ENCODE measurements around the gene ZNF827.

ZNF827 gene

DNA sequence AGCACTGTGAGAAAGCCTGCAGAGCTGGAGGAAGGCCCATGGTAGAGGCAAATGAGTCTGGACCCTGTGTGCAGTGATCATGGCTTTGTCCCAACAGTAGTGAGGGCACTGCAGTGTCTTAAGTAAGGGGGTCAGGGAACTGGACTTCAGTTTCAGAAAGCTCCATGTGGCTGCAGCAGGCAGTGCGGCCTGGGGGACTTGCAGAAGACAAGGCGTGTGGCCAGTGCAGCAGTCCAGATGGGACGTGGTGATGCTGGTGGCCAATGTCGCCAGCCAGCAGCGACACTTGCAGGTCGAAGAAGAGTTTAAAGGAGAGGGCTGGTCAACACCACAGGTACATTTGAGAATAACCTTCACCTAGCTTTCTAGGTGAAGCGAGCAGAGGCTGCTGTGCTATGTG, 113.4 kb downstream of the ZNF827 start:
- Histone ChIP-seq H3K4me1 (ENCODE audit: control insufficient read depth, low read length) (peaks cover 9% of the 10 kb centered on the region), H3K27me3 (ENCODE audit: control insufficient read depth, low read length) (no peaks in the 10 kb centered on the region), H3K9me3 (ENCODE audit: control insufficient read depth, insufficient read depth, low read length) (no peaks in the 10 kb centered on the region), H3K9me2 (replicated peaks; ENCODE audit: control insufficient read depth, low read length) (no peaks in the 10 kb centered on the region), H3K4me3 (ENCODE audit: low read length) (no peak overlapping the region), H3K79me2 (ENCODE audit: control insufficient read depth, low read length) (no peaks in the 10 kb centered on the region), H3K4me2 (ENCODE audit: low read length) (no peak overlapping the region), H4K20me1 (ENCODE audit: control insufficient read depth, insufficient read depth, low read depth, low read length) (no peaks in the 10 kb centered on the region), H3K27ac (ENCODE audit: low read depth, low read length) (no peak overlapping the region), H3K36me3 (ENCODE audit: control insufficient read depth, low read length) (peaks cover 71% of the 10 kb centered on the region), H3F3A (ENCODE audit: control insufficient read depth, insufficient read depth) (no peaks in the 10 kb centered on the region)
- TF ChIP-seq, protein P1, sequence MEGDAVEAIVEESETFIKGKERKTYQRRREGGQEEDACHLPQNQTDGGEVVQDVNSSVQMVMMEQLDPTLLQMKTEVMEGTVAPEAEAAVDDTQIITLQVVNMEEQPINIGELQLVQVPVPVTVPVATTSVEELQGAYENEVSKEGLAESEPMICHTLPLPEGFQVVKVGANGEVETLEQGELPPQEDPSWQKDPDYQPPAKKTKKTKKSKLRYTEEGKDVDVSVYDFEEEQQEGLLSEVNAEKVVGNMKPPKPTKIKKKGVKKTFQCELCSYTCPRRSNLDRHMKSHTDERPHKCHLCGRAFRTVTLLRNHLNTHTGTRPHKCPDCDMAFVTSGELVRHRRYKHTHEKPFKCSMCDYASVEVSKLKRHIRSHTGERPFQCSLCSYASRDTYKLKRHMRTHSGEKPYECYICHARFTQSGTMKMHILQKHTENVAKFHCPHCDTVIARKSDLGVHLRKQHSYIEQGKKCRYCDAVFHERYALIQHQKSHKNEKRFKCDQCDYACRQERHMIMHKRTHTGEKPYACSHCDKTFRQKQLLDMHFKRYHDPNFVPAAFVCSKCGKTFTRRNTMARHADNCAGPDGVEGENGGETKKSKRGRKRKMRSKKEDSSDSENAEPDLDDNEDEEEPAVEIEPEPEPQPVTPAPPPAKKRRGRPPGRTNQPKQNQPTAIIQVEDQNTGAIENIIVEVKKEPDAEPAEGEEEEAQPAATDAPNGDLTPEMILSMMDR (IDR thresholded peaks at IDR 0.05; ENCODE audit: low read depth, low read length, poor library complexity, severe bottlenecking) = no peak
- no peak for TF ChIP-seq EZH2phosphoT487 (IDR thresholded peaks at IDR 0.05; ENCODE audit: borderline replicate concordance, low read length)

DNA sequence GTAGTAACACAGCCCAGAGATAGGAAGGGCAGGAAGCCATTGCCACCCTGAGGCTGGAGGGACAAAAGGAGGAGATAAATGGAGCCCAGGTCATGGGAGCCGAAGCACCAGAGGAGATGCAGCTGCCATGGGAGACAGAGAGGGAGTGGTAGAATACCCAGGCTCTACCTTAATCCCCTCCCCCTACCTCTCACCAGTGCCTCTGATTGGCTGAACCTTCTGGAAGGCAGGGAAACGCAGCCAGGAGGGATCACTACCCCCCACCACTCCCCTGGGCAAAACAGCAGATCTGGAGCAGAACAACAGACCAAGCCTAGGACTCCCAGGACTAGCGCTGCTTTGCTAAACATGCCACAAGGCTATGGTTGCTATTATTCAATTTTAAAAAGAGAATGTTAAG, 114.2 kb downstream of the ZNF827 start:
- no peaks in the 10 kb centered on the region for H3K27me3 ChIP-seq (ENCODE audit: control insufficient read depth, low read length)
- H4K20me1 ChIP-seq (ENCODE audit: control insufficient read depth, insufficient read depth, low read depth, low read length) = no peaks in the 10 kb centered on the region
- peaks cover 72% of the 10 kb centered on the region for H3K36me3 ChIP-seq (ENCODE audit: control insufficient read depth, low read length)
- no peaks in the 10 kb centered on the region for H3K79me2 ChIP-seq (ENCODE audit: control insufficient read depth, low read length)
- no peak overlapping the region for H3K4me2 ChIP-seq (ENCODE audit: low read length)
- H3K9me2 ChIP-seq (replicated peaks; ENCODE audit: control insufficient read depth, low read length) = no peaks in the 10 kb centered on the region
- H3F3A ChIP-seq (ENCODE audit: control insufficient read depth, insufficient read depth) = no peaks in the 10 kb centered on the region
- TF ChIP-seq, protein P1 (IDR thresholded peaks at IDR 0.05; ENCODE audit: low read depth, low read length, poor library complexity, severe bottlenecking) = no peak
- TF ChIP-seq EZH2phosphoT487 (IDR thresholded peaks at IDR 0.05; ENCODE audit: borderline replicate concordance, low read length) = no peak
- H3K9me3 ChIP-seq (ENCODE audit: control insufficient read depth, insufficient read depth, low read length) = no peaks in the 10 kb centered on the region
- no peak overlapping the region for H3K4me3 ChIP-seq (ENCODE audit: low read length)
- peaks cover under 1% of the 10 kb centered on the region for H3K4me1 ChIP-seq (ENCODE audit: control insufficient read depth, low read length)
- no peak overlapping the region for H3K27ac ChIP-seq (ENCODE audit: low read depth, low read length)

DNA sequence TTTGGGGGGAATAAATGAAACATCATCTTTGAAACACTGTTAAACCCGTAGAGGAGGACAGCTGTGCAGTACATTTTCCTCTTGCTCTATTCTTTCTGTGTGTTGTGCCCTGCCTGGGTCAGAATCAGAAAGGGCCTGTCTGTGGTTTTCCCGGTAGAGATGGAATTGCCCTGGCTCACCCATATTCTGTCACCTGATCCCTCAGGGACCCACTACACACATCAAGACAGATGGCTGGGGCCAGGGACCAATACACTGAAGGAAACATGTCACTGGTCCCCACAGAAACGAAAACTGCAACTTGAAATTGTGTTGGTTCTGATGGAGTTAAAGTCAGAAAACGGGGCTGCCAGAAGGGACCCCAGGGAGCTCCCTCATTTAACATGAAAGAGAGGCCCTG, 114.9 kb downstream of the ZNF827 start:
- no peaks in the 10 kb centered on the region for H4K20me1 ChIP-seq (ENCODE audit: control insufficient read depth, insufficient read depth, low read depth, low read length)
- H3F3A ChIP-seq (ENCODE audit: control insufficient read depth, insufficient read depth) = no peaks in the 10 kb centered on the region
- no peaks in the 10 kb centered on the region for H3K4me1 ChIP-seq (ENCODE audit: control insufficient read depth, low read length)
- H3K79me2 ChIP-seq (ENCODE audit: control insufficient read depth, low read length) = no peaks in the 10 kb centered on the region
- no peak overlapping the region for H3K27ac ChIP-seq (ENCODE audit: low read depth, low read length)
- H3K9me3 ChIP-seq (ENCODE audit: control insufficient read depth, insufficient read depth, low read length) = no peaks in the 10 kb centered on the region
- H3K27me3 ChIP-seq (ENCODE audit: control insufficient read depth, low read length) = no peaks in the 10 kb centered on the region
- H3K4me2 ChIP-seq (ENCODE audit: low read length) = no peak overlapping the region
- TF ChIP-seq EZH2phosphoT487 (IDR thresholded peaks at IDR 0.05; ENCODE audit: borderline replicate concordance, low read length) = no peak
- TF ChIP-seq, protein P1 (IDR thresholded peaks at IDR 0.05; ENCODE audit: low read depth, low read length, poor library complexity, severe bottlenecking) = no peak
- H3K4me3 ChIP-seq (ENCODE audit: low read length) = no peak overlapping the region
- H3K36me3 ChIP-seq (ENCODE audit: control insufficient read depth, low read length) = peaks cover 68% of the 10 kb centered on the region
- H3K9me2 ChIP-seq (replicated peaks; ENCODE audit: control insufficient read depth, low read length) = no peaks in the 10 kb centered on the region

DNA sequence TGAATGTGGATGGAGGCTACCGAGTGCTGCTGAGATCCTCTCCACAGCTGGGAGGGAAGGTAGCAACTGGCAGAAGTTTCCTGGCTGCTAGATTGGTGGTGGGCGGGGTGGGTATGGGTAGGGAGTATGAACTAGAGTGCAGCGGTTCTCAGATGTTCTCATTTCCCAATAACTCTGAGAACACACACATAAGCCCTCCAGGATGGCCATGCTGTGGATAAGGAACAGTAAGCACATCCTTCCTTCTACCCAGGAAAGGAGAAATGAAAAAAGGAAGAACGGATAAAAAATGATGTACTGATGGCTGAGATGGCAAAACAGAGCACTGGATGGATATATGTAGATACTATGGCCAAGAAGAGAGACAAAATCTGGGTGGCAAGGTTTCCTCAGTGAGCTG, 116.0 kb downstream of the ZNF827 start:
- no peaks in the 10 kb centered on the region for H3K9me2 ChIP-seq (replicated peaks; ENCODE audit: control insufficient read depth, low read length)
- TF ChIP-seq, protein P1 (IDR thresholded peaks at IDR 0.05; ENCODE audit: low read depth, low read length, poor library complexity, severe bottlenecking) = no peak
- no peak for TF ChIP-seq EZH2phosphoT487 (IDR thresholded peaks at IDR 0.05; ENCODE audit: borderline replicate concordance, low read length)
- no peaks in the 10 kb centered on the region for H3K27me3 ChIP-seq (ENCODE audit: control insufficient read depth, low read length)
- H3F3A ChIP-seq (ENCODE audit: control insufficient read depth, insufficient read depth) = no peaks in the 10 kb centered on the region
- no peaks in the 10 kb centered on the region for H3K9me3 ChIP-seq (ENCODE audit: control insufficient read depth, insufficient read depth, low read length)
- no peaks in the 10 kb centered on the region for H3K4me1 ChIP-seq (ENCODE audit: control insufficient read depth, low read length)
- no peak overlapping the region for H3K27ac ChIP-seq (ENCODE audit: low read depth, low read length)
- no peak overlapping the region for H3K4me2 ChIP-seq (ENCODE audit: low read length)
- no peaks in the 10 kb centered on the region for H4K20me1 ChIP-seq (ENCODE audit: control insufficient read depth, insufficient read depth, low read depth, low read length)
- H3K79me2 ChIP-seq (ENCODE audit: control insufficient read depth, low read length) = no peaks in the 10 kb centered on the region
- H3K36me3 ChIP-seq (ENCODE audit: control insufficient read depth, low read length) = peaks cover 67% of the 10 kb centered on the region
- H3K4me3 ChIP-seq (ENCODE audit: low read length) = no peak overlapping the region
